IPS-18a (cell line): Measurements from ENCODE around the gene TMC2.

Experiments used
- H3K27ac ChIP-seq: one replicate; pipeline ENCODE4 v1.5.1; 2013; ENCODE audit warnings: low read length
- H3K27me3 ChIP-seq: one replicate; pipeline ENCODE4 v1.6.1; 2013; ENCODE audit warnings: mild to moderate bottlenecking, low read length; ENCODE audit not compliant: control insufficient read depth, insufficient read depth
- H3K36me3 ChIP-seq: one replicate; pipeline ENCODE4 v1.6.1; 2013; ENCODE audit warnings: low read depth, low read length; ENCODE audit not compliant: control insufficient read depth
- H3K4me1 ChIP-seq: one replicate; pipeline ENCODE4 v1.6.1; 2013; ENCODE audit warnings: low read depth, low read length; ENCODE audit not compliant: control insufficient read depth
- H3K4me3 ChIP-seq: one replicate; pipeline ENCODE4 v1.5.1; 2013; ENCODE audit warnings: low read length
- H3K9ac ChIP-seq: one replicate; pipeline ENCODE4 v1.6.1; 2013; ENCODE audit warnings: mild to moderate bottlenecking, low read length, moderate library complexity
- H3K9me3 ChIP-seq: one replicate; pipeline ENCODE4 v1.6.1; 2013; ENCODE audit warnings: low read depth, low read length; ENCODE audit not compliant: control insufficient read depth

The TMC2 gene

DNA sequence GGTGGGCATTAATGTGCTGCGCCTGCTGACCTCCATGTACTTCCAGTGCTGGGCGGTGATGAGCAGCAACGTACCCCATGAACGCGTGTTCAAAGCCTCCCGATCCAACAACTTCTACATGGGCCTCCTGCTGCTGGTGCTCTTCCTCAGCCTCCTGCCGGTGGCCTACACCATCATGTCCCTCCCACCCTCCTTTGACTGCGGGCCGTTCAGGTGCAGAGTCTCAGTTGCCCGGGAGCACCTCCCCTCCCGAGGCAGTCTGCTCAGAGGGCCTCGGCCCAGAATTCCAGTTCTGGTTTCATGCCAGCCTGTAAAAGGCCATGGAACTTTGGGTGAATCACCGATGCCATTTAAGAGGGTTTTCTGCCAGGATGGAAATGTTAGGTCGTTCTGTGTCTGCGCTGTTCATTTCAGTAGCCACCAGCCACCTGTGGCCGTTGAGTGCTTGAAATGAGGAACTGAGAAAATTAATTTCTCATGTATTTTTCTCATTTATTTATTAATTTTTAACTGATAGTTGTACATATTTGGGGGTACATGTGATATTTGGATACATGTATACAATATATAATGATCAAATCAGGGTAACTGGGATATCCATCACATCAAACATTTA lies 80.8 kb downstream of the TMC2 start:
- Histone ChIP-seq H3K27me3 (peaks cover 5% of the 10 kb centered on the region), H3K9ac (no peak overlapping the region), H3K4me3 (no peak overlapping the region), H3K9me3 (no peaks in the 10 kb centered on the region), H3K4me1 (no peaks in the 10 kb centered on the region), H3K36me3 (no peaks in the 10 kb centered on the region), H3K27ac (no peak overlapping the region)

GRCh38 chr20:2618815-2619214 lies 82.4 kb downstream of the TMC2 start:
- Histone ChIP-seq H3K4me3 (no peak overlapping the region), H3K9ac (no peak overlapping the region), H3K9me3 (no peaks in the 10 kb centered on the region), H3K36me3 (no peaks in the 10 kb centered on the region), H3K27me3 (peaks cover 5% of the 10 kb centered on the region), H3K4me1 (no peaks in the 10 kb centered on the region), H3K27ac (no peak overlapping the region)

- H3K9me3 ChIP-seq = no peaks in the 10 kb centered on the region
- H3K9ac ChIP-seq = no peak overlapping the region
- no peak overlapping the region for H3K27ac ChIP-seq
- H3K36me3 ChIP-seq = no peaks in the 10 kb centered on the region
- H3K4me1 ChIP-seq = no peaks in the 10 kb centered on the region
- peaks cover 5% of the 10 kb centered on the region for H3K27me3 ChIP-seq
- no peak overlapping the region for H3K4me3 ChIP-seq
Measured at GRCh38 chr20:2619337-2619736, 83.0 kb downstream of the TMC2 start.

DNA sequence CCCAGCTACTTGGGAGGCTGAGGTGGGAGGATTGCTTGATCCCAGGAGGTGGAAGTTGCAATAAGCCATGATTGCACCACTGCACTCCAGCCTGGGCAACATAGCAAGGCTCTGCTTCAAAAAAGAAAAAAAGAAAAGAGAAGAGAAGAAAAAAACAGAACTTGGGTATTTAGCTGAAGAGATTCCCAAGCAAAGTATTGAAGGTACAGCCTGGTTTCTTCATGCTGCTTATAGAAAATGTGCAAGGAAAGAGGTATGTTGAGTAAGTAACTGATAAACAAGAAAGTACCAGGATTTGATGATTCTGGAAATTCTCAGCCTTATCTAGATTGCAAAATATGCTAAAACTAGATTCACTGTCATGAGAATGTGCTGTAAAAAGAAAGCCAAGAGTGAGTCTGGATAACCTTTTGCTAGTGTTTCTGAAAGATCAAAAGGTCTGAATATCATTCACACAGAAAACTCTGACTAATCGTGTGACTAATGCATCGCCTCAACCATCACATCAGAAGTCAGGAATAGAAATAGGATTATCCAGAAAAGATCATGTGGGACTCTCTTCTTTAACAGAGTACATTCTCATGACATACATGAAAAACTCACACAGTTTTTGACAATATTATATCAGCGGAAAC lies 83.7 kb downstream of the TMC2 start:
- Histone ChIP-seq H3K4me3 (no peak overlapping the region), H3K27ac (no peak overlapping the region), H3K4me1 (no peaks in the 10 kb centered on the region), H3K9ac (no peak overlapping the region), H3K36me3 (no peaks in the 10 kb centered on the region), H3K9me3 (no peaks in the 10 kb centered on the region), H3K27me3 (peaks cover 5% of the 10 kb centered on the region)

GRCh38 chr20:2624190-2624589 lies 87.8 kb downstream of the TMC2 start:
- H3K36me3 ChIP-seq = no peaks in the 10 kb centered on the region
- H3K27me3 ChIP-seq = peaks cover 5% of the 10 kb centered on the region
- H3K9ac ChIP-seq = no peak overlapping the region
- no peak overlapping the region for H3K4me3 ChIP-seq
- no peak overlapping the region for H3K27ac ChIP-seq
- H3K4me1 ChIP-seq = no peaks in the 10 kb centered on the region
- H3K9me3 ChIP-seq = no peaks in the 10 kb centered on the region

- H3K27ac ChIP-seq = no peak overlapping the region
- H3K4me3 ChIP-seq = no peak overlapping the region
- H3K27me3 ChIP-seq = peaks cover 2% of the 10 kb centered on the region
- no peaks in the 10 kb centered on the region for H3K9me3 ChIP-seq
- H3K9ac ChIP-seq = no peak overlapping the region
- H3K4me1 ChIP-seq = no peaks in the 10 kb centered on the region
- no peaks in the 10 kb centered on the region for H3K36me3 ChIP-seq
Measured at GRCh38 chr20:2625062-2625461, 88.7 kb downstream of the TMC2 start.

- Histone ChIP-seq H3K27me3 (no peaks in the 10 kb centered on the region), H3K36me3 (no peaks in the 10 kb centered on the region), H3K4me1 (no peaks in the 10 kb centered on the region), H3K4me3 (no peak overlapping the region), H3K9ac (no peak overlapping the region), H3K27ac (no peak overlapping the region), H3K9me3 (no peaks in the 10 kb centered on the region)
Measured at GRCh38 chr20:2626853-2627541, 90.6 kb downstream of the TMC2 start.

- H3K4me1 ChIP-seq = no peaks in the 10 kb centered on the region
- H3K27ac ChIP-seq = no peak overlapping the region
- H3K36me3 ChIP-seq = no peaks in the 10 kb centered on the region
- H3K27me3 ChIP-seq = no peaks in the 10 kb centered on the region
- no peak overlapping the region for H3K4me3 ChIP-seq
- no peak overlapping the region for H3K9ac ChIP-seq
- H3K9me3 ChIP-seq = no peaks in the 10 kb centered on the region
Measured at GRCh38 chr20:2631228-2631627, 94.9 kb downstream of the TMC2 start.

GRCh38 chr20:2633381-2633780 lies 97.0 kb downstream of the TMC2 start:
- no peaks in the 10 kb centered on the region for H3K9me3 ChIP-seq
- no peak overlapping the region for H3K9ac ChIP-seq
- no peak overlapping the region for H3K4me3 ChIP-seq
- no peaks in the 10 kb centered on the region for H3K27me3 ChIP-seq
- no peak overlapping the region for H3K27ac ChIP-seq
- H3K4me1 ChIP-seq = no peaks in the 10 kb centered on the region
- H3K36me3 ChIP-seq = no peaks in the 10 kb centered on the region

- H3K4me3 ChIP-seq = no peak overlapping the region
- no peak overlapping the region for H3K27ac ChIP-seq
- no peaks in the 10 kb centered on the region for H3K4me1 ChIP-seq
- H3K36me3 ChIP-seq = no peaks in the 10 kb centered on the region
- no peaks in the 10 kb centered on the region for H3K27me3 ChIP-seq
- H3K9me3 ChIP-seq = no peaks in the 10 kb centered on the region
- H3K9ac ChIP-seq = no peak overlapping the region
Measured at GRCh38 chr20:2637246-2637645, 100.9 kb downstream of the TMC2 start.

- H3K9ac ChIP-seq = no peak overlapping the region
- no peaks in the 10 kb centered on the region for H3K4me1 ChIP-seq
- no peaks in the 10 kb centered on the region for H3K36me3 ChIP-seq
- no peaks in the 10 kb centered on the region for H3K9me3 ChIP-seq
- no peaks in the 10 kb centered on the region for H3K27me3 ChIP-seq
- H3K27ac ChIP-seq = no peak overlapping the region
- H3K4me3 ChIP-seq = no peak overlapping the region
Measured at GRCh38 chr20:2640260-2640659, 103.9 kb downstream of the TMC2 start.

DNA sequence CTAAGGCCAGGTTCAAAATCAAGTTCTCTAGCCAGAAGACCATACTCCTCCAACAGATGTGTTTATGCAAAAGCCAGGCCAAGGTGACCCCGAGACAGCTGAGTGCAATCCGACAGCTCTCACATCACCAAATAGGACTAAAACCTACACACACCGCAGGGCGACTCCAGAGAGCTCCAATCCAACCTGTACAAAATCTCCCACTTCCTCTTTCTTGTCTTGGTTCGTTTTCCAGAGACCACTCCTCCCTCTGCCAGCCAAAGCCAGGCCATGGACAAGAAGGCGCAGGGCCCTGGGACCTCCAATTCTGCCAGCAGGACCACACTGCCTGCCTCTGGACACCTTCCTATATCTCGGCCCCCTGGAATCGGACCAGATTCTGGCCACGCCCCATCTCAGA lies 104.5 kb downstream of the TMC2 start:
- no peak overlapping the region for H3K4me3 ChIP-seq
- no peaks in the 10 kb centered on the region for H3K4me1 ChIP-seq
- no peaks in the 10 kb centered on the region for H3K27me3 ChIP-seq
- no peaks in the 10 kb centered on the region for H3K9me3 ChIP-seq
- no peak overlapping the region for H3K27ac ChIP-seq
- no peak overlapping the region for H3K9ac ChIP-seq
- no peaks in the 10 kb centered on the region for H3K36me3 ChIP-seq
